C1 segment of cervical spinal cord (tissue), 14 donors: ENCODE results near the gene FAM131B.

Experiments
- DNase-seq, 14 donors: peaks; one replicate each; lab custom pipeline; 2025; lab: John Stamatoyannopoulos, UW

Gene FAM131B

DNA sequence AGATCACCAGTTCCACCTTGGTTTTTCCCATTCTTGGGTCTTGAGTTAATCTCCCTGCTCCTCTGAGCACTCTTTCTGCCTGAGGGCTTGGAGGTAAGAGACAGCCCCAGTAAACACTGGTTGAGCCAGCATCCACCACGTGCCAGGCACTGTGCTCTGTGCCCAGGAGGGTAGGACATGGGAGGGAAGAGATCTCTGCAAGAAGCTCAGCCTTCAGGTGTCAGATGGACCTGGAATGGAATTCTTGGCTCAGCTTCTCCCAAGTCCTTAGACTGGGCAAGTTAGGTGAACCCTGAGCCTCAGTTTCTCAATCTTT, 21.1 kb upstream of the FAM131B start:
- DNase-seq, result peak in 1 of 14 donors; percentile 23

DNA sequence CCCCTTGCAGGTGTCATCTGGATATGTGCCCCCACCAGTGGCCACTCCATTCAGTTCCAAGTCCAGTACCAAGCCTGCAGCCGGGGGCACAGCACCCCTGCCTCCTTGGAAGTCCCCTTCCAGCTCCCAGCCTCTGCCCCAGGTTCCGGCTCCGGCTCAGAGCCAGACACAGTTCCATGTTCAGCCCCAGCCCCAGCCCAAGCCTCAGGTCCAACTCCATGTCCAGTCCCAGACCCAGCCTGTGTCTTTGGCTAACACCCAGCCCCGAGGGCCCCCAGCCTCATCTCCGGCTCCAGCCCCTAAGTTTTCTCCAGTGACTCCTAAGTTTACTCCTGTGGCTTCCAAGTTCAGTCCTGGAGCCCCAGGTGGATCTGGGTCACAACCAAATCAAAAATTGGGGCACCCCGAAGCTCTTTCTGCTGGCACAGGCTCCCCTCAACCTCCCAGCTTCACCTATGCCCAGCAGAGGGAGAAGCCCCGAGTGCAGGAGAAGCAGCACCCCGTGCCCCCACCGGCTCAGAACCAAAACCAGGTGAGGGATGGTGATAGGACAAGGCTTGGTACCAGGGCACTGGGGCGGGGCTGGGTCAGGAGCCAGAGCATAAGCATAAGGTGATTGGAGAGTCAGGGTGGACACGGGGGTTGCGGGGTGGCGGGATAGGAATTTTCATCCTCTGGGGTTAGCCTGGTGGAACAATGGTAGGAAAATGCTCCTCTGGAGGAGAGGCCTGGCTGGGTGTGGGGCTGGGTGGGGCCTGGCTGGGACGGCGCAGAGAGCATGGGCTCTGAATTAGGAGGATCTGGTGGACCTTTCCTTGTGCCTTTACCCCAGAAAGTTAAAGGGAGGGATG, 20.5 kb upstream of the FAM131B start:
- DNase-seq, result no peak

DNA sequence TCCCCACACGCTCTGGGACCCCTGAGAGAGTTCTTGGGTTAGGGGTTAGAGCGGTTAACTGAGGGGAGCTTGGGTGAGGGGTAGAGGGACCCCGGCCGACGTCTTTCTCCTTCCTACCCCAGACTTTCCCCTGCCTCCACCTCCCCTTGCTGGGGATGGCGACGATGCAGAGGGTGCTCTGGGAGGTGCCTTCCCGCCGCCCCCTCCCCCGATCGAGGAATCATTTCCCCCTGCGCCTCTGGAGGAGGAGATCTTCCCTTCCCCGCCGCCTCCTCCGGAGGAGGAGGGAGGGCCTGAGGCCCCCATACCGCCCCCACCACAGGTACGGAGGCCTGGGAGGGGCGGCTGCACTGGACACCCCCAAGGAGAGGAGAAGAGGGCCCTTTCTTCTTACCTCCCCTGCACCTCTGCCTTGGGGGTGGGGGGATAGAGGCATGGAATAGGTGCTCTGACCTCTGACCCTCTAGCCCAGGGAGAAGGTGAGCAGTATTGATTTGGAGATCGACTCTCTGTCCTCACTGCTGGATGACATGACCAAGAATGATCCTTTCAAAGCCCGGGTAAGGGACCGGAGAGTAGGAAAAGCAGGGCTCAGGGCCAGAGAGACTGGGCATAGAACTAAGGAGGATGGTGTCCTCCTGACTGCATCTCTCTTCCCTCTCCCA, 19.7 kb upstream of the FAM131B start:
- peak in 1 of 14 donors; percentile 47 for DNase-seq

DNA sequence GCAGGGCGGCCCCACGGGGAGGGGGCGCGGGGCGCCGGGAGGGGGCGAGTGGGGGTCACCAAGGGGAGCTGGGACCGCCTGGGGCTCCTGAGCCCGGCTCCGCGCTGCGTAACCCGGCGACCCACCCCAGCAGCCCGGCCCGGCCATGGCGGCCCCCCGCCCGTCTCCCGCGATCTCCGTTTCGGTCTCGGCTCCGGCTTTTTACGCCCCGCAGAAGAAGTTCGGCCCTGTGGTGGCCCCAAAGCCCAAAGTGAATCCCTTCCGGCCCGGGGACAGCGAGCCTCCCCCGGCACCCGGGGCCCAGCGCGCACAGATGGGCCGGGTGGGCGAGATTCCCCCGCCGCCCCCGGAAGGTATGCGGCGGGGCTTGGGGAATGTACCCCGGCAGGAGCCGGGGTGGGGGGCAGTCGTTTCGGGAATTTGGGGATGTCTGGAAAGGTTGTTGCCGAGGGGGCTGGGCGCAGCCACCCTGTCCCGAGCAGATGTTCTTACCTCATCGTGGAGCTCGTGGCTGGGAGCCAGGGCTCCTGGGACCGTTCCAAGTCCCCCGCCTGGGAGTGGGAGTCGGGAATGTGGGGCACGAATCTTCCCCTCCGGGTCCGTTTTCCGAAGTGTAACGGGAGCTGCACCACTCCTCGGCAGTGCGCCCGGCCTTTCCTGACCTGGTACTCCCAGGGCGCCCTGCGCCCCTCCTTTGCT, 19.1 kb upstream of the FAM131B start:
- DNase-seq, result peak in 9 of 14 donors; percentile 25 to 70 (median 41)

DNA sequence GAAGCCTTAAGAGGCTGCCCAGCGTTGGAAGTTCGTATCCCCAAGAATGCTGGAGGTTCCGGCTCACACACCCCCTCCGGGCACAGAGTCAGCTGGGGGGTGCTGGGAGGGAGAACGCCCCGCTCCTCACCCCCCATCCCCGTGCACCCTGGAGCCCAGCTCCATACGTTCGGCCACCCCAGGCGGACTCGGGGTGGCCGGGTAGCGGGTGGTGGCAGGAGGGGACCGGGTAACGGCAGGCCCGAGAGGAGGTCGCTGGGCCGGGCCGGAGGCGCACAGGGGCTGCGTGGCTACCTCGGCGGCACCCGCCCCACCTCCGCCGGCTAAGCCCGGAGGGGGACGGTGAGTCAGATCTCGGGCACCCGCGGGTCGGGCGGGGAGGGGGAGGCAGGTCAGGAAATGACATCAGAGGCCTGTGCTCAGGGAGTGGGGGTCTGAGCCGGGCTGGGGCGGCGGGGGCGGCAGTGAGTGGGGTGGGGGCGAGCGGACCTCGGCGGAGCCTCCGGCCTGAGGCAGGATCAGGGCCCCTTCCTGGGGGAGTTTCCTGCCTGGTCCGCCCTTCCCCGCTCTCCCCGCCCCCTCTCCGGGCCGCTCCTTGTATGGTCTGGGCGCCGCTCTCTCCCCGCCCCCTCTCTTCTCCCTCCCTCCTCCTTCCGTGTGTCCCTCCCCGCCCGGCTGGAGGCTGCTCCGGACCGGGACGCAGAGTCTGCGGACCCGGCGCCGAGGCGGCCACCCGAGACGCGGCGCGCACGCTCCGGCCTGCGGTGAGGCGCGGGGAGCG, 18.3 kb upstream of the FAM131B start, which contains the start of gene ZYX:
TSS of gene ZYX (plus strand) at position 700 of the 781 bp plus-strand sequence. CDS start 227 bp downstream, outside the sequence.
- peak; percentile 52 to 94 (median 84) for DNase-seq

DNA sequence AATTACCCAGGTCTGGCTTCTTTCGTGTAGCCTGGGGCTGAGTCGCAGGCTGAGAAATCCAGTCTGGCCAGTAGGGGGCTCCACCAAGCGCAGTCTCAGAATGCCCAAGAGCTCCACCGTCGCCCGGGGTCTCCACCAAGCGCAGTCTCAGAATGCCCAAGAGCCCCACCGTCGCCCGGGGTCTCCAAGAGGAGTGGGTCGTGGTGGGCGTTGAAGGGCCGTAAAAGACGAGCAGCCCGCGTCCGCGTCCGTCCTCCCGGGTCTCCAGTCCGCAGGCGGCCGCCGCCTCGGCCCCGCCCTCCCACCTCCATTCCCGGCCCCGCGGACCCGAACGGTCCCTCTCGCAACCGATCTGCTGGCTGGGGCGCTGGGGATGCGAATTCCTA, 17.7 kb upstream of the FAM131B start:
- peak; percentile 23 to 87 (median 76) for DNase-seq

DNA sequence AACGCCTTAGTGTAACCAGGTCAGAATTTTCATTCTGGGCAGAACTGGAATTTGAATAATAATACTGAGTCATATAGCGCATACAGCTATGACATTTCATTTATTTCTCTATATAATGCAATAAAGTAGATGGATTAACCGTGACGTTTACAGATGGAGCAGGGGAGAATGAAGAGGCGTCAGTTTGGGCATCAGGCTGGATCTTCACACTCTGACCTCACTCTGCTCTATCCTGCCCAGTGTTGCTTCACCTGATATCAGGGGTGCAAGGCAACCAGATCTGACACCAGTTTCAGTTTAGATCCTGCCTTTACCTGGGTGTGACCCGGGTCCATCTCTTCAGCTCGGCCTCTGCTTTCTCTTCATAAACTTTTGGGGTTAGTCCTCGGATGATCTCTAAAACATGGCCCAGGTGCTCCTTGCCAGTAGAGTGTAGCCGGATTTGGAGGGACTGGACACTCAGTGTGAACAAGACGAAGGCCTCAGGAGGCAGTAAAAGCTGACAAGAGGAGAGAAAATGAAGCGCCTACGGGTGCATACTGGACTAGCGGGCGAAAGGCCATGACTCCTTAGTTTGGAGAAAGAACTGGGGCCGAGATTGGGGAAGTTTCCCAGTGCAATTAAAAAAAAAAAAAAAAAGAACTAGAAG, 17.2 kb upstream of the FAM131B start:
- DNase-seq, result peak in 3 of 14 donors; percentile 68 to 80 (median 76)

DNA sequence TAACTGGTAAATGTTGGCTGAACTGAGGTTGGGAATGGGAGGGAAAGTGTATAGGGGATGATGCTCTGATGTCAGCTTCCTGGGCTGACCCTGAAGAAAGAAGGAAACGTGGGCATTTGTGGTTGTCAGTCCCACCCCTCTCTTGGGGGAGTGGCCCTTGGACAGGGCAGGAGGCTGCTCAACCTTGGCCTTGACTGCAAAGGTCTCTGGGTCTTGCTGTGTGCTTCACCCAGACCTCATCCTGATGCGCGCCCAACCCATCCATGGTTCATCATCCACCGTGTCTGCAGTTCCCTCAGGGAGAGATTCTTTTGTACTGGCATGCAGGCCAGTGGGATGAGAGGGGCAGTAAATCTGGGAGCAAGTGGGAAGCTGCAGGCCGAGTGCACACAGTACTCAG, 13.9 kb upstream of the FAM131B start:
- DNase-seq, result peak in 1 of 14 donors; percentile 29

DNA sequence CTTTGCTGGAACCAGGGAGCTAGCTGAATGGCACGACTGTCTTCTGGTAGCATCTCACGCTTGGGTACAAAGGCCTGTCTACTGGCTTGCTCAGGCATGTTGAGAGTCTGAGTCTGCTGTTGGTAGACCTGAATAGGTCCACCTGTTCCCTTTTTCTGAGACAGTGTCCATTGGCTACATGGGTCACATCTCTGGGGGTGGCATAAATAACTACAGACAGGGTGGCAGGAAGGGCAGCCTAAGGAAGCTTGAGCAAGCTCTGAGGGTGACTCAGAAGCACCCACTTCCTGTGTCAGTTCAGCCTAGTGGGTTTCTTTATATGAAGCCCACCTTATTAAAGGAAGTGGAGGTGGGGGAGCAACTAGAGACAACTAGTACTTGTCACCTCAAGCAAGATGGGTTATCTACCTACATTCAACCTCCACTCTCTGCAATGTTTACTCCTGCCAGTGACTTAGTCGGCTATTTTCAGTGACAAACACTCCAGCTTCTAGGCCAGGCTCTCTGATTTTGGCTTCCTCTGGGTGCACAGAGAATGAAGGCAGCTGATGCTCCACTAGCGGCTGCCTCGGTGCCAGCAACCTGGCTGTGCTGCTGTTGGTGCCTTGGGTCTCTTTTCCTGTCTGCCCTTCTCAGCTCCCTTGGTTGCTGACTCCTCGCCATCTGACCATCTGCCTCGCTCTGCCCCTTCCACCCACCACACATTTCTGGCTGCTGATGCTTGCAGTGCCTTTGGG, 13.0 kb upstream of the FAM131B start:
- DNase-seq, result peak in 2 of 14 donors; percentile 32 to 91

DNA sequence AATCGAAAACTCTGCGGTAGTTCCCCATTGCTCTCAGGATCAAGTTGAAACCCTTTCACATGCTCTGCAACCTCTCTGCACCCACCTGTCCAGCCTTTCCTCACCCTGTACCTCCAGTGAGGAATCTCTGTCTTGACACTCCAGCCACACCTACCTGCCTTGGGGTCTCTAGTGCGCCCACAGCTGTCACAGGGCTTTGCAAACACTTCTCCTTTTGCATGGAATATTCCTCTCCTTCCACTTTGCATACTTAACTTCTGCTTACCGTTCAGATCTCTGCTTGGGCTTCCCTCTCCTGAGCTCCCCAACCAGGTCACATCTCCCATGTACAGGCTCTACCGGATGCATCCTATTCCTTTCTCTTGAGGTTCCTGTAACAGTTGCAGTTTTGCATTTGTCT, 12.0 kb upstream of the FAM131B start:
- DNase-seq, result no peak

DNA sequence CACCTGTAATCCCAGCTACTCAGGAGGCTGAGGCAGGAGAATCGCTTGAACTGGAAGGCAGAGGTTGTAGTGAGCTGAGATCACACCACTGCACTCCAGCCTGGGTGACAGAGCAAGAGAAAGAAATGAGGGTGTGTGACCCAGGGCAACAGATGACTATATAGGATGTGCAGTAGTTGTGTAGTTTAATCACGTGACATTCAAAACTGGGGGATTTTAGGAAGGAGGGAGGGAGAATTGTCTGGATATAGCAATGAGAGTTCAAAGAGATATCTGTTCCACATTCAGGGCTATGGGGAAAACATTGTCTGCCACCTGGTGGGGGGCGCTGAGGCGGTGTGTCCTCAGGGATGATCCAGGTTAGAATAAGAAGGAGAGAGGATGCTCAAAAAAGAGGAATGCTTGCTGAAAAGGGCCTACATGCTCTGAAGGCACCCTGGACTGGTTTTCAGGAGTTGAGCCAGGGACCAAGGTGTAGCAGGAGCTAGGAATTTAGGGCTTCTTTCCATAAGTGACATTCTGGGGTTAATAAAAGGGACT, 10.8 kb upstream of the FAM131B start:
- no peak for DNase-seq

DNA sequence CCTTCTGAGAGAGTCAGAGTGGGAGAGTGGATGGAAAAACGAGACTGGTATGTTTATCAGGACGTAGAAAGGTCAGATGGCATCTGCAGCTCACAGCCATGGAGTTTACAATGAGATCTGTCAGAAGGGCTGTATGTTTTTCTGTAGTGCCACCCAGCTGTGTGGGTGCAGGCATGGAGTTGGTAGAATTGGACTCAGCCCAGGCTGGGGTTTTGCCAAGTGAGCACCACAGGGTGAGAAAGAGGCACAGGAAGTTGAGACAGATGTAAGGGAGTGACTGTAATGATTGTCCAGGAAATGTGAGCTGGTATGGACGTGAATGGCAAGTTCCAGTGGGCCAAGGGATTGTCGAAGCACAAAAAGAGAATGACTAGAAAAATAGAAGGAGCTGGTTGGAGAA, 9.6 kb upstream of the FAM131B start:
- peak in 11 of 14 donors; percentile 30 to 91 (median 54) for DNase-seq

DNA sequence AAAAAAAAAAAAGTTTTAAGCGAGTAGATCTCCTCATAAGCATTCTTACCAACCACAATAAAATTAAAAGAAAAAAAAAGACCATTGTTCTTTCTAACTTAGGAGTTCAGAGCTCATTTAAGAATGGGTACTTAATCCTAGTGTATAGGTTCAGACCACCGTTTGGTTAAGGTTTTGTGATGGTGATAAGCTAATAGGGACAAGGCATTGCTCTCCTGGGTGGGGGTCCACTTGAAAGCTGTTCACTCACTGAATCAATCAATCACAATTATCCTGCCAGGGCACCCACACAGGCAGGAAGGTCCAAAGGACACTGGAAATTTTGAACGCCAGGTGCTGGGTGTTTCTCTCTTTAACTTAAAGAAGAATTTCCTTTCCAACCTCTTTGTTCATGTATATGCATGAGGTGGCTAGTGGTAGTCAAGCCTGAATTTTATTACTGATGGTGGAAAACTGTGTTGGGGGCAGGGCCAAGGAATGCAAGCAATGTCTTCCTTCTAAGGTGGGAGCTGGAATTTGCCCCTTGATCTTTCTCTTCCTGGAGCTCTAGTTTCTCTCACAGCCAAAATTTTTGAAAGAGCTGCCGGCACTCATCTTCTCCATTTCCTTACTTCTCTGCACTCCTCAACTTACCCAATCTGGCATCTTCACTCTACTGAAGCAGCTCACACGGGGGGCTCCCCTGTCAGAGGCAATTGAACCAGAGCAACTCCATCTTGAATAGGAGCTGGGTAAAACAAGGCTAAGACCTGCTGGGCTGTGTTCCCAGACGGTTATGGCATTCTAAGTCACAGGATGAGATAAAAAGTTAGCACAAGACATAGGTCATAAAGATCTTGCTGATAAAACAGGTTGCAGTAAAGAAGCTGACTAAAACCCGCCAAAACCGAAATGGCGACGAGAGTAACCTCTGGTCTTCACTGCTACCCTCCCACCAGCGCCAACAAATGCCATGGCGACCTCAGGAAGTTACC, 7.5 kb upstream of the FAM131B start:
- DNase-seq, result no peak

DNA sequence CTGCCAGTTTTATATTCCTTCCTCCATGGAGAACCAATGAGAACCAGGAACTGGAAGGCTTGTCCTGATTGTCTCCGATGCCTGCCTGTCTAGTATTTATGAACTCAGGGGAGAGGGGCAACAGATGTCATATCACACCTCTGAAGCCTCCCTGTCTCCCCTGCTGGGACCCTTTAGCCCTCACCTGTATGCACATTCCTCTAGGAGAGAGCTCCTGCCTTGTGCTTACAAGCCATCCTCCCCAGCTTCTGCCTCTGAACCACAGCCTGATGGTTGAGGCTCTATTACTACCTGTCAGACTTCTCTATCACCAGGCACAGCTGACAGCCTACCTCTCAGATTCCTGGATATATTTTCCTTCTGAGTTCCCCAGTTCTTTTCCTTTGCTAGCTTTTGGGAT, 5.9 kb upstream of the FAM131B start:
- DNase-seq, result no peak

DNA sequence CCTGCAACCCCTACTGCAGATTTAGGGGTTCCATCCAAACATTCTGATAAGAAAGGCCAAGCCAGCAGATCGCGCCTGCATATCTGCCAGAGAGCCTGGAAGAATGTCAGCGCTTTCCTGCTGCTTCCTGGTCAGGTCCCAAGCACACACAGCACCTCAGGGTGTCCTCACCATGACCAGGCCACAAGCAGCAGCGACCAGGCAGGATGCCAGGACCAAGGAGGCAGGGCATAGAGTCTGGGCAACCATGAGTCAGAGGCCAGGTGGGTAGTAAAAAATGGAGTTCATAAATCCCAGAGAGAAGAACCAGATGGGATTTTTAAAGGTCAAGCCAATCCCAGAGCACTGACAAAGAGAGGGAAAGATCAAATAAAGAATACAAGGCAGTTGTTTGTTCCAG, 5.5 kb upstream of the FAM131B start:
- peak in 1 of 14 donors; percentile 75 for DNase-seq

DNA sequence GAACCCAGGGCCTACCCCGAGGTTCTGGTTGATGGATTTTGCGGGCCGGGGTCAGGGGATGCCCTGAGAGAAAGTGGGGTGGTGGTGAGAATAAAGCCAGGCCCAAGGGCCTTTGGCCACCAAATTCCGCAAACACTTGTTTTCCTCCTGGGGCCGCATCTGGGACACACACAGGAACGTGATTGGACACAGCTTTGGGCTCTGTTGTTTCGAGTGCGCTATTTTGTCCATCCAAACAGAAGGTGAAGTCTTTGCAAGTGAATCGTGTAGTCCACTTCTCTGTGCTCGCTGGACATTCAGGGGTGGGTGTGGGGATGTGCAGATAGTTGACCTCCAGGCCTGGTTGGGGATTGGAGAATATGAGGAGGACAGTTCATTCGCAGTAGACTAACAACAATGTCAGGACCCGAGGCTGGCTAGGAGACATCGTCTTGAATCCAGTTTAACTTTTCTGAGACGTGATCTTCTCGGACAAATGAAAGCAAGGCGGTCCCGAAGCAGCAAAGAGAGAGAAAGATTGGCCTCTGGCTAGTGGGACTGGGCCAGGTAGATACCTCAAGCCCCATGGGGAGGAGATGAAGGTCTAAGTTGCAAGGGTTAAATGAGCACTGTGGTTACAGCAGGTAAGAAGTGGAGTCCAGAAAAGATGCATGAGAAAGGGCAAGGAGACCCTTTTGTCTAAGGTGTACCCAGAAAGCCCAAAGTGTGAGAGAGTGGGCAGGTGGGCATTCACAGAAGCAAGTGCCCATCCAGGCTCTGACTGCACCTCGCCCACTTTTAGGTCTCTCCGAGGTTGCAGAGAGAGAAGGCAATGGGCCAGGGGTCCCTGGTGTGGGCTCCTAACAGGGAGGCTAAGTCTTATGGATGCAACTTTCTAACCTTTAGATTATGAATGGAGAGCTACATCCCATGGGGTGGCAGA, 764 bp upstream of the FAM131B start:
- peak in 3 of 14 donors; percentile 45 to 61 (median 47) for DNase-seq

DNA sequence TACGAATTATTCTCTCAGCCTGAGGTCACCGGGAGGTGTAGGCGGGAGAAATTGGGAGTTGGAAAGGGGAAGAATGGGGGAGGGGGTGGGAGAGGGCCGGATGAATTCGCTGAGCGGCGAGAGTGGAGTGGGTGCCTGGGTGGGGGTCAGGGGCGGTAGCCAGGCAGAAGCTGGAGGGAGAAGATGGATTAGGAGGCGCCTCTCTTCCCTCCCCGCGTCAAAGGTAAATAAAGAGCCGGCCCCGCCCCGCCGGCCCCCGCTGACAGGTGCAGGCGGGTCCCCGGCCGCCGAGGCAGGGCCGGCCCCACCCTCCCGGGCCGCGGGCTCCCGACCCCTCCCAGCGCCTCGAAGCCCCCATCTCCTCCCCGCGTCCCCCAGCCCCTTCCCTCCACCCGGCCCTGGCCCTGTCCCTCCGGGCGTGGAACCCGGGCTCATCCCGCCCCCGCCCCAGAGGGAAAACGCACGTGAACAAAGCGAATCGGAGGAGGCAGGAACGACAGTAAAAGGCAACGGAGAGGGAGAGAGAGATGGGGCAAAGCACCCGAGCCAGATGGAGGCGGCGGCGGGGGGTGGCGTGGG, 872 bp downstream of the FAM131B start:
- DNase-seq, result peak in 1 of 14 donors; percentile 70
